K562 (cell line): ENCODE results near the gene SBF1. TPM values are rescaled to one million over a fixed set of nuclear protein-coding genes. Genes with fewer than 3 reads are reported as not detected.

Experiments used
- ATAC-seq: fragments of 200-7000 bp; cut with Tn5 transposase; 3 replicates; pipeline ENCODE4 v1.9.1; 2020; ENCODE audit warnings: moderate library complexity
- BruUV-seq: library from RNA; stranded (reverse); fragments of 400-500 nt; replicated peaks from 2 replicates; lab custom pipeline; 2021; lab: Mats Ljungman, UMichigan
- CTCF ChIA-PET: fragments of 300-600 bp; formaldehyde crosslinking; extraction: SDS; loops from one replicate; lab custom pipeline; 2021; ENCODE audit warnings: low intra/inter-chr PET ratio; lab: Yijun Ruan, JAX
- POLR2A ChIA-PET: fragments of 300-600, 350-650 bp; sonication (Branson Sonifier 250); formaldehyde crosslinking; extraction: SDS; loops from one replicate; lab custom pipeline; 2021; ENCODE audit warnings: antibody characterized with exemption, inconsistent platforms; lab: Yijun Ruan, JAX
- DNase-seq, 4 experiments: peaks; one replicate each; pipeline versions ENCODE4 v3.0.0 to v3.0.0-alpha.2; 2011 to 2018; ENCODE audit warnings: low spot score in 3 of 4, mixed read lengths in 3 of 4; ENCODE audit errors: extremely low read depth in 1 of 4
- FAIRE-seq: peaks from 2 replicates; lab custom pipeline; 2011; peaks lifted over from hg19 to GRCh38; lab: Jason Lieb, UNC
- H2AFZ ChIP-seq: 2 replicates; pipeline ENCODE4 v1.6.0; 2011; ENCODE audit warnings: low read depth, low read length, control low read depth, inconsistent platforms
- H3K27ac ChIP-seq: fragments of 200-600 bp; 3 replicates; pipeline ENCODE4 v1.8.0; 2011; ENCODE audit warnings: low read depth, mild to moderate bottlenecking, control low read depth, inconsistent platforms, low read length, moderate library complexity, mixed read lengths; ENCODE audit errors: extremely low read depth
- H3K27me3 ChIP-seq, 2 experiments: fragments of 300-600 bp in 1 of 2; 2 replicates in 1 of 2; 3 replicates in 1 of 2; pipeline versions ENCODE4 v1.6.0 to v1.8.0; 2011; ENCODE audit warnings: inconsistent platforms in 2 of 2, low read length in 2 of 2, mild to moderate bottlenecking in 1 of 2, mixed read lengths in 1 of 2, moderate library complexity in 1 of 2; ENCODE audit not compliant: control insufficient read depth in 2 of 2, insufficient read depth in 2 of 2
- H3K36me3 ChIP-seq: fragments of 300-600 bp; 3 replicates; pipeline ENCODE4 v1.8.0; 2011; ENCODE audit warnings: mild to moderate bottlenecking, low read length, inconsistent platforms; ENCODE audit not compliant: control insufficient read depth, insufficient read depth
- H3K4me1 ChIP-seq, 2 experiments: fragments of 200-600 bp in 1 of 2; replicated peaks in 1 of 2; 2 replicates in 1 of 2; 3 replicates in 1 of 2; pipeline versions ENCODE4 v1.5.1 to v1.8.0; 2011; ENCODE audit warnings: inconsistent platforms in 2 of 2, low read length in 2 of 2, mild to moderate bottlenecking in 1 of 2, mixed read lengths in 1 of 2, moderate library complexity in 1 of 2; ENCODE audit not compliant: control insufficient read depth in 2 of 2, insufficient read depth in 2 of 2
- H3K4me2 ChIP-seq: 2 replicates; pipeline ENCODE4 v1.6.1; 2011; ENCODE audit warnings: low read length, control low read depth, inconsistent platforms, mixed read lengths; ENCODE audit not compliant: insufficient read depth
- H3K4me3 ChIP-seq: fragments of 200-600 bp; sonication (generic), shearing (Covaris generic); 2 replicates; pipeline ENCODE4 v1.5.1; 2016; ENCODE audit warnings: control low read depth, inconsistent platforms
- H3K79me2 ChIP-seq: fragments of 200-600 bp; 3 replicates; pipeline ENCODE4 v1.8.0; 2011; ENCODE audit warnings: low read length, inconsistent platforms; ENCODE audit not compliant: control insufficient read depth, insufficient read depth
- H3K9ac ChIP-seq, 2 experiments: 2 replicates each; pipeline versions ENCODE4 v1.6.0 to v1.6.1; 2011; ENCODE audit warnings: low read depth in 2 of 2, low read length in 2 of 2, control low read depth in 1 of 2, inconsistent platforms in 1 of 2, mild to moderate bottlenecking in 1 of 2, mixed read lengths in 1 of 2; ENCODE audit not compliant: insufficient read depth in 1 of 2
- H3K9me1 ChIP-seq: one replicate; pipeline ENCODE4 v1.6.0; 2011; ENCODE audit warnings: inconsistent platforms, mild to moderate bottlenecking, low read length, moderate library complexity; ENCODE audit not compliant: control insufficient read depth, insufficient read depth
- H3K9me3 ChIP-seq: replicated peaks from 2 replicates; pipeline ENCODE4 v1.5.1; 2011; ENCODE audit warnings: low read depth, low read length, inconsistent platforms; ENCODE audit not compliant: control insufficient read depth, insufficient read depth
- H4K20me1 ChIP-seq: replicated peaks from 2 replicates; pipeline ENCODE4 v1.6.1; 2011; ENCODE audit warnings: low read length, inconsistent platforms, mixed read lengths; ENCODE audit not compliant: control insufficient read depth, insufficient read depth
- CHD1 ChIP-seq: fragments of 200-600 bp; sonication (generic); IDR thresholded peaks from one replicate; pipeline ENCODE4 v1.6.1; 2012; ENCODE audit warnings: mild to moderate bottlenecking, moderate library complexity, low read length, inconsistent platforms
- NR2C2 ChIP-seq, 2 experiments: fragments of 200-800 bp in 1 of 2; sonication (Bioruptor generic) in 1 of 2; sonication (generic) in 1 of 2; formaldehyde crosslinking in 1 of 2; IDR thresholded peaks; 2 replicates each; pipeline versions ENCODE4 v1.6.1 to v1.8.0; 2016 to 2022; ENCODE audit warnings: mild to moderate bottlenecking in 1 of 2, missing compliant biosample characterization in 1 of 2, missing genetic modification characterization in 1 of 2, missing genetic modification reagents in 1 of 2
- SAP30 ChIP-seq: fragments of 200-600 bp; sonication (generic); IDR thresholded peaks from 2 replicates; pipeline ENCODE4 v1.6.1; 2012; ENCODE audit warnings: borderline replicate concordance, low read depth, mild to moderate bottlenecking, moderate library complexity, low read length, control low read depth, inconsistent platforms; ENCODE audit not compliant: insufficient read depth, poor library complexity, severe bottlenecking
- SRSF1 ChIP-seq: fragments of 200-400 bp; formaldehyde crosslinking; IDR thresholded peaks from 2 replicates; pipeline ENCODE4 v1.6.1; 2017; ENCODE audit warnings: mild to moderate bottlenecking, low read depth, low read length, moderate library complexity
- ZNF174 ChIP-seq: fragments of 250-450 bp; sonication (Bioruptor Pico); IDR thresholded peaks from 2 replicates; pipeline ENCODE4 v1.4.0; 2020; ENCODE audit warnings: mild to moderate bottlenecking
- ZNF354B ChIP-seq: fragments of 250-450 bp; sonication (Bioruptor Pico); IDR thresholded peaks from 2 replicates; pipeline ENCODE4 v1.4.0; 2020
- WGBS: fragments of 100-300 bp; shearing (Covaris generic); methylation state at CpG from one replicate; pipeline ENCODE4 v1.1.6; 2016; ENCODE audit warnings: low coverage, mixed read lengths; ENCODE audit not compliant: insufficient coverage; ENCODE audit errors: missing lambda C conversion rate; 5-methylcytosine and 5-hydroxymethylcytosine counted together
- in situ Hi-C: fragments of 300-500 bp; cut with MboI; formaldehyde crosslinking; loops from 4 replicates; pipeline ENCODE4 v1.15.0; 2018; ENCODE audit warnings: inconsistent platforms, mixed read lengths
- intact Hi-C: fragments of 100-400 bp; cut with micrococcal nuclease; formaldehyde crosslinking; loops from 2 replicates; pipeline ENCODE4 v1.14.2; 2022
- polyA plus RNA-seq, 8 experiments: library from polyadenylated mRNA; depleted of rRNA in 4 of 8; stranded (reverse) in 5 of 8; unstranded in 3 of 8; fragments of >200 nt; fragmentation: Nextera tagmentation in 2 of 8; fragmentation: Illumina TruSeq in 1 of 8; extraction: Ambion mirVana in 2 of 8; extraction: Trizol in 1 of 8; gene quantifications; 2 replicates each; pipeline versions ENCODE4 v1.2.1 to v1.2.3, GENCODE V29; 2011 to 2014; ENCODE audit warnings: inconsistent platforms in 1 of 8, missing spikeins in 1 of 8
- total RNA-seq, 7 experiments: library from RNA; depleted of rRNA in 6 of 7; stranded (reverse); fragments of >200 nt in 6 of 7; fragmentation: Illumina TruSeq in 2 of 7; extraction: Trizol in 2 of 7; gene quantifications; 2 replicates each; pipeline versions ENCODE4 v1.2.1 to v1.2.3, GENCODE V29; 2011 to 2021; ENCODE audit warnings: low replicate concordance in 1 of 7

SBF1 gene
- total and polyA plus RNA-seq, 9 of the 15 experiments (the other 6 are each of a cell fraction or from before 2014, with no cell fraction given): 0.44 to 50.4 (median 11.4) TPM

DNA sequence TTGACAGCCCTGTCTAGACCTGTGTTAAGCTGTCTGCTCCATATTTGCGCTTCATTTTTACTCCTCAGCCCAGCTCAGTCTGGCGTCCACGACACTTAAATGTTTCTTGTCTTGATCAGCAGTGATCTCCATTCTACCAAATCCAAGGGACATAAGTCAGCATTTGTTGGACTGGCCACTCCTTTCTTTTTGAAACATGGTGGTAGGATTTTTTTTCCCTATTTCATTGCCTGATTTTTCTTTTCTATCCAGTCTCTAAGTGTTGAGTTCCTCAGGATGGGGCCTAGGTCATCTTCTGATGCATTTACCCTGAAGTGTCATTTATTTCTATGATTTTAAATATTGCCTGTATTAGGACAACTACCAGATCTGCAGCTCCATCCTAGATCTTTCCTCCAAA is 34.1 kb upstream of the SBF1 start:
- DNase-seq (no peak), ATAC-seq (peak; percentile 19), FAIRE-seq (no peak)
- Histone ChIP-seq H3K27ac (peak overlapping the region; percentile 98), H3K9me3 (no peaks in the 10 kb centered on the region), H4K20me1 (no peaks in the 10 kb centered on the region), H3K4me3 (peak overlapping the region; percentile 70), H3K4me1 (peaks cover 0 to 32% of the 10 kb centered on the region in 2 experiments; a peak in 3 of 5 replicates), H2AFZ (no peak overlapping the region), H3K79me2 (peaks cover 59% of the 10 kb centered on the region), H3K9ac (peak overlapping the region; percentile 87 to 99; a peak in 3 of 4 replicates), H3K4me2 (peak overlapping the region; percentile 78), H3K36me3 (peaks cover 32% of the 10 kb centered on the region; the same call in 1 of the 3 replicates), H3K27me3 (no peaks in the 10 kb centered on the region), H3K9me1 (no peaks in the 10 kb centered on the region)
- ChIA-PET POLR2A (interaction anchor here (0.6 to 5.7 kb wide), 5 partner anchors 9 to 186 kb away, joined by 3 to 65 read pairs (median 6); partner anchors contain the start of gene SCO2), CTCF (no interaction called here)
- intact Hi-C loops: no loop called here
- 0% methylated on average over 3 of the region's 3 CpGs for WGBS
- in situ Hi-C loops: no loop called here
- BruUV-seq: TSS peak; percentile 76
- TF ChIP-seq CHD1 (peak; percentile 60), ZNF174 (no peak), NR2C2 (CRISPR knock-in tag; IDR thresholded peaks at IDR 0.05) (no peak), NR2C2 (tag; IDR thresholded peaks at IDR 0.05) (no peak), ZNF354B (CRISPR knock-in tag) (no peak), SRSF1 (no peak), SAP30 (peak; percentile 49)
